Heart right ventricle (tissue), 16 donors: ENCODE results near the gene CABLES2. TPM values are rescaled to one million over a fixed set of nuclear protein-coding genes. Genes with fewer than 3 reads are reported as not detected.

Source experiments
- ATAC-seq, 8 donors: fragments of 200-7000 bp; cut with Tn5 transposase; one replicate each; pipeline ENCODE4 v1.9.1; 2020; ENCODE audit warnings: mild to moderate bottlenecking in 8 of 8, moderate library complexity in 8 of 8, moderate number of reproducible peaks in 1 of 8
- DNase-seq, 2 donors: peaks; one replicate each; pipeline ENCODE4 v3.0.0-alpha.2; 2020
- H3K27ac ChIP-seq, 10 donors: fragments of 200-600 bp; sonication (generic) in 2 of 10; one replicate each; pipeline versions ENCODE4 v1.5.0 to v1.8.0; 2020 to 2022; ENCODE audit warnings: mild to moderate bottlenecking in 3 of 10
- H3K27me3 ChIP-seq, 7 donors: fragments of 200-600 bp; one replicate each; pipeline ENCODE4 v1.8.0; 2021 to 2022; ENCODE audit warnings: mild to moderate bottlenecking in 2 of 7
- H3K36me3 ChIP-seq, 9 donors: fragments of 200-600 bp; sonication (generic) in 1 of 9; one replicate each; pipeline versions ENCODE4 v1.5.0 to v1.8.0; 2020 to 2022; ENCODE audit warnings: mild to moderate bottlenecking in 2 of 9
- H3K4me1 ChIP-seq, 9 donors: fragments of 200-600 bp; sonication (generic) in 1 of 9; one replicate each; pipeline versions ENCODE4 v1.5.0 to v1.8.0; 2020 to 2022; ENCODE audit warnings: mild to moderate bottlenecking in 4 of 9
- H3K4me3 ChIP-seq, 10 donors: fragments of 200-600 bp; sonication (generic) in 2 of 10; one replicate each; pipeline versions ENCODE4 v1.5.0 to v1.8.0; 2020 to 2022; ENCODE audit warnings: mild to moderate bottlenecking in 7 of 10, moderate library complexity in 2 of 10
- H3K9me3 ChIP-seq, 11 donors: fragments of 200-600 bp in 10 of 11; sonication (generic) in 2 of 11; one replicate each; pipeline versions ENCODE4 v1.5.0 to v1.8.0; 2013 to 2022; ENCODE audit warnings: mild to moderate bottlenecking in 2 of 11, control low read depth in 1 of 11, moderate library complexity in 1 of 11
- CTCF ChIP-seq, 9 donors: fragments of 200-600 bp; sonication (generic) in 2 of 9; IDR thresholded peaks; one replicate each; pipeline versions ENCODE4 v1.5.0 to v1.8.0; 2021 to 2022; ENCODE audit warnings: antibody characterized with exemption in 9 of 9, mild to moderate bottlenecking in 5 of 9, moderate library complexity in 1 of 9
- WGBS, 2 donors: extraction: QIAGEN DNeasy Blood & Tissue Kit; methylation state at CpG; one replicate each; pipeline ENCODE4 v1.1.7; 2013; ENCODE audit warnings: inconsistent platforms in 1 of 2; 5-methylcytosine and 5-hydroxymethylcytosine counted together
- intact Hi-C, 10 donors: fragments of 100-400 bp; cut with DNase I; formaldehyde crosslinking; loops; one replicate each; pipeline versions ENCODE4 v1.11.1 to v1.14.2; 2022
- polyA plus RNA-seq, 2 donors: library from polyadenylated mRNA; stranded (reverse); fragments of 200-250 nt; gene quantifications; one replicate each; pipeline ENCODE4 v1.2.3, GENCODE V29; 2013
- total RNA-seq, 10 donors: library from RNA; stranded (reverse); fragmentation: NEBNext Ultra II Directional in 3 of 10; extraction: Animal tissue kit (Norgen Biotek cat#: 25700) in 3 of 10; gene quantifications; one replicate each; pipeline versions ENCODE4 v1.2.1 to v1.2.4, GENCODE V29; 2021 to 2023
- donor health status: Arrhythmogenic right ventricular cardiomyopathy.
- donor health status: ischemic (EF 13 %, LVEDD 7.1; RV severe dilation, severe dysfunction).
- donor health status: healthy with polysubstance abuse.
- donor health status: DM: no; HTN: yes; CAD: no.
- donor health status: DM: no; HTN: no; CAD: no.
- donor health status: ischemic (EF 25% LVEDD 6.9; RV normal size, moderate dysfunction).
- donor health status: ischemic (EF 25% LVEDD 5.7; RV mildly dilated, moderate dysfunction).
- donor health status: healthy.
- donor health status: DM: yes; HTN: yes; CAD: no.
- donor health status: Ischemic cardiomyopathy.
- donor health status: ischemic (EF 35%, LVEDD 5.7; RV mildly dilated, moderate dysfunction).
- donor health status: nonischemic (EF 11% LVEDD 7.7; RV severe dilation, severe dysfunction).
- donor health status: DM: yes; HTN: yes; CAD: no.
- donor health status: PGD.
- donor health status: ischemic (EF 29% LVEDD 5.4; RV normal size, mild dysfunction).
- donor health status: nonischemic (EF 23%, LVEDD 6.1; RV moderate dilation, normal function).

Gene CABLES2
- total and polyA plus RNA-seq, 12 donors, result 2.9 to 11.9 (median 7.8) TPM

DNA sequence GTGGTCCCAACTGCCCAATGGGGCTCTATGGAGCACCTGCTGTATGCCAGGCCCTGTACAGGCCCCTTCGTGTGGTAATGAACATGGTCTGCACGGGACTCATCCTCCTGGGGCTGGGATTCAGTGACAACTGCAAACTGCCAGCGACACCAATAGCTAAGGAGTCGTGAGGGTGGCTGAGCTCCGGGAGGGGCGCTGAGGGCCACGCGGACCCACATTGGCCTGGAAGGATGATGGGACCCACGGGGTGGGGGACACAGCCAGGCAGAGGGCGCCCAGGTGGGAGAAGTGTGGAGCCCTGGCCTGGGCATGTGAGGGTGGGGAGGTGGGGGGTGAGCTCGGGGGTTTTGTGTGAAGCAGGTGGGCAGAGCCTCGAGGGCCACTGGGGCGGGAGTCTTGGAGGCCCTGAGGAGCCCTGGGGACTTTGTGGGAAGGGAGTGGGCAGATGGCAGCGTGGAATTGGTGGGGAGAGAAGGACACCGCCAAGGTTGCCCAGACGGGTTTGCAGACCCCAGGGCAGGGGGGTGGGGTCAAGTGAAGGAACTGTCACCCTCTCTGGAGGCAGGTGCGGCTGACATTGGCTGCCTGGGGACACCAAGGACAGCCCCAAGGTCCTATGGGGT, 46.2 kb upstream of the CABLES2 start:
- DNase-seq (no peak), ATAC-seq (no peak)
- intact Hi-C loops, result no loop called here

GRCh38 chr20:62452475-62453095, 45.5 kb upstream of the CABLES2 start:
- Histone ChIP-seq H3K4me3 (no peak overlapping the region), H3K9me3 (no peaks in the 10 kb centered on the region), H3K27ac (no peak overlapping the region), H3K4me1 (peaks cover 0 to 3% (median 0%) of the 10 kb centered on the region in 9 donors), H3K27me3 (peaks cover 0 to 53% (median 28%) of the 10 kb centered on the region in 7 donors), H3K36me3 (no peaks in the 10 kb centered on the region)
- no peak for DNase-seq
- 69 to 82% methylated on average over 18 of the region's 18 CpGs for WGBS, 2 donors
- intact Hi-C loops, result no loop called here
- no peak for ATAC-seq
- no peak for TF ChIP-seq CTCF (IDR thresholded peaks at IDR 0.05)

More for the DNA sequence above, 46.2 kb upstream of the CABLES2 start:
- 82 to 85% methylated on average over 17 of the region's 17 CpGs for WGBS, 2 donors
- no peak for TF ChIP-seq CTCF (IDR thresholded peaks at IDR 0.05)
- Histone ChIP-seq H3K4me1 (peaks cover 0 to 3% (median 0%) of the 10 kb centered on the region in 9 donors), H3K27me3 (peaks cover 0 to 54% (median 29%) of the 10 kb centered on the region in 7 donors), H3K36me3 (no peaks in the 10 kb centered on the region), H3K9me3 (no peaks in the 10 kb centered on the region), H3K4me3 (no peak overlapping the region), H3K27ac (no peak overlapping the region)

DNA sequence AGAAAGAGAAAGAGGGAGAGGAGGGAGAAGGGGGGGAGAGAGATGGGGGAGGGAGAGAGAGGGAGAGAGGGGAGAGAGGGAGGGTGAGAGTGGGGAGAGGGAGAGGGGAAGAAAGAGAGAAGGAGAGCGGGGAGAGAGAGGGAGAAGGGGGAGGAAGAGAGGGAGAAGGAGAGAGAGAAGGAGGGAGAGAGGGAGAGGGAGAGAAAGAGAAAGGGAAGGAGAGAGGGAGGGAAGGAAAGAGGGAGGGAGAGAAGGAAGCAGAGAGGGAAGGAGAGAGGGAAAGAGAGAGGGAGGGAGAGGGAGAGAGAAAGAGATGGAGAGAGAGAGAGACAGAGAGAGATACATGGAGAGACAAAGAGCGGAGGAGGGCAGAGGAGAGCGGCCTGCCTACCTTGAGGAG, 44.9 kb upstream of the CABLES2 start:
- no peak for TF ChIP-seq CTCF (IDR thresholded peaks at IDR 0.05)
- Histone ChIP-seq H3K27me3 (peaks cover 0 to 52% (median 24%) of the 10 kb centered on the region in 7 donors), H3K36me3 (no peaks in the 10 kb centered on the region), H3K9me3 (no peaks in the 10 kb centered on the region), H3K4me3 (no peak overlapping the region), H3K4me1 (peaks cover 0 to 3% (median 0%) of the 10 kb centered on the region in 9 donors), H3K27ac (no peak overlapping the region)
- no peak for DNase-seq
- intact Hi-C loops, result no loop called here
- ATAC-seq, result no peak
- 90 to 92% methylated on average over 3 of the region's 3 CpGs for WGBS, 2 donors

DNA sequence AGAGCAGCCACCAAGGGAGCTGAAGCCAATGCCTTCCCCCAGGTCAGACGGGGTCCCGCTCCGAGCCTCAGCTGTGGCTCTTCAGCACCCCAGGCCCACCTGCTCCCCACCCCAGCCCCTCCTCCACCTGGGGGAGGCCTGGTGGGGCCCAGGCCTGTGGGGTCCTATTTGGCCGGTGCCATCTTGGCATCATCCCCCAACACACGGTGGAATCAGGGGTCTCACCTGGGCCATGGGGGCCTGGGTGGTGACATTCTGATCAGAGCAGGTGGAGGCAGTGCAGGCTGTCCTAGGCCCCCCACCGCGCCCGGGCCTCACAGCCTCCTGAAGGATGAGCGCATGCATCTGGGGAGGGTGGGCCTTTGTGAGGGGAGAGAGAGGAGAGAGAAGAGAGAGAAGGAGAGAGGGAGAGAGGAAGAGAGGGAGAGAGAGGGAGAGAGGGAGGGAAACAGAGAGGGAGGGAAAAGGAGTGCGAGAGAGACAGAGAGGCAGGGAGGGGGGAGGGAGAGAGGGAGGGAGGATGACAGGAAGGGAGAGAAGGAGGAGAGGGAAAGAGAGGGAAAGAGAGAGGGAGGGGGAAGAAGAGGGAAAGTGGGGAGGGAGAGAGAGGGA, 44.2 kb upstream of the CABLES2 start:
- WGBS, 2 donors, result 73 to 75% methylated on average over 10 of the region's 10 CpGs
- intact Hi-C loops, result no loop called here
- DNase-seq, result no peak
- Histone ChIP-seq H3K9me3 (no peaks in the 10 kb centered on the region), H3K4me3 (no peak overlapping the region), H3K36me3 (no peaks in the 10 kb centered on the region), H3K27me3 (peaks cover 0 to 59% (median 27%) of the 10 kb centered on the region in 7 donors), H3K4me1 (peaks cover 0 to 3% (median 0%) of the 10 kb centered on the region in 9 donors), H3K27ac (no peak overlapping the region)
- no peak for ATAC-seq
- TF ChIP-seq CTCF (IDR thresholded peaks at IDR 0.05), result no peak
